GM12892 (cell line): ENCODE data around the gene LEF1.
A peak's percentile ranks its signal among the peaks of the same experiment; 100 is the strongest.

Source experiments
- DNase-seq: peaks from one replicate; pipeline ENCODE4 v3.0.0; 2011; ENCODE audit not compliant: insufficient read length
- FAIRE-seq: peaks from 2 replicates; lab custom pipeline; 2011; peaks lifted over from hg19 to GRCh38; lab: Jason Lieb, UNC
- POLR2A ChIP-seq: IDR thresholded peaks from 2 replicates; pipeline ENCODE4 v1.6.1; 2011; ENCODE audit warnings: low read depth, low read length, control low read depth
- POLR2AphosphoS5 ChIP-seq: IDR thresholded peaks from 2 replicates; pipeline ENCODE4 v1.6.1; 2011; ENCODE audit warnings: low read depth, low read length, control low read depth
- TAF1 ChIP-seq: IDR thresholded peaks from 2 replicates; pipeline ENCODE4 v1.6.1; 2011; ENCODE audit warnings: low read depth, mild to moderate bottlenecking, control low read depth, low read length, borderline replicate concordance

The LEF1 gene

GRCh38 chr4:108199881-108200280, 31.1 kb upstream of the LEF1 start:
- FAIRE-seq (no peak), DNase-seq (no peak)
- no peak for TF ChIP-seq POLR2AphosphoS5
- TF ChIP-seq POLR2A: no peak

- FAIRE-seq: no peak
- TF ChIP-seq POLR2AphosphoS5 (no peak), TAF1 (no peak), POLR2A (no peak)
- no peak for DNase-seq
Measured at GRCh38 chr4:108193886-108194672, 25.3 kb upstream of the LEF1 start.

GRCh38 chr4:108192935-108193334, 24.2 kb upstream of the LEF1 start:
- FAIRE-seq (no peak), DNase-seq (no peak)
- TF ChIP-seq POLR2AphosphoS5: no peak
- TF ChIP-seq TAF1: no peak
- no peak for TF ChIP-seq POLR2A

GRCh38 chr4:108192056-108192455, 23.3 kb upstream of the LEF1 start:
- peak; percentile 5 for FAIRE-seq
- DNase-seq: no peak
- TF ChIP-seq POLR2A (no peak), POLR2AphosphoS5 (no peak), TAF1 (no peak)

- DNase-seq (no peak), FAIRE-seq (peak; percentile 57)
- TF ChIP-seq POLR2A: no peak
- TF ChIP-seq TAF1: no peak
- TF ChIP-seq POLR2AphosphoS5: no peak
Measured at GRCh38 chr4:108191269-108191914, 22.7 kb upstream of the LEF1 start.

GRCh38 chr4:108188770-108189169, 20.0 kb upstream of the LEF1 start:
- FAIRE-seq (no peak), DNase-seq (no peak)
- TF ChIP-seq TAF1 (no peak), POLR2AphosphoS5 (no peak), POLR2A (no peak)

GRCh38 chr4:108185252-108185651, 16.5 kb upstream of the LEF1 start:
- TF ChIP-seq POLR2A (no peak), TAF1 (no peak), POLR2AphosphoS5 (no peak)
- no peak for DNase-seq
- no peak for FAIRE-seq

GRCh38 chr4:108184453-108185049, 15.8 kb upstream of the LEF1 start:
- no peak for FAIRE-seq
- no peak for TF ChIP-seq POLR2A
- TF ChIP-seq TAF1: no peak
- no peak for TF ChIP-seq POLR2AphosphoS5
- DNase-seq: no peak

- no peak for FAIRE-seq
- TF ChIP-seq POLR2A: no peak
- no peak for DNase-seq
Measured at GRCh38 chr4:108181704-108182103, 13.0 kb upstream of the LEF1 start.

- FAIRE-seq (no peak), DNase-seq (no peak)
- no peak for TF ChIP-seq POLR2AphosphoS5
- TF ChIP-seq POLR2A: no peak
- no peak for TF ChIP-seq TAF1
Measured at GRCh38 chr4:108180513-108180912, 11.8 kb upstream of the LEF1 start.

GRCh38 chr4:108175966-108176365, 7.2 kb upstream of the LEF1 start:
- TF ChIP-seq POLR2AphosphoS5: no peak
- TF ChIP-seq TAF1: no peak
- no peak for TF ChIP-seq POLR2A
- DNase-seq: no peak
- no peak for FAIRE-seq

GRCh38 chr4:108174856-108175255, 6.1 kb upstream of the LEF1 start:
- no peak for TF ChIP-seq POLR2A
- DNase-seq (no peak), FAIRE-seq (no peak)

- TF ChIP-seq POLR2AphosphoS5 (no peak), POLR2A (no peak), TAF1 (no peak)
- FAIRE-seq (peak; percentile 44), DNase-seq (no peak)
Measured at GRCh38 chr4:108173599-108174057, 4.9 kb upstream of the LEF1 start.
